Esophagus squamous epithelium (tissue), 5 donors: ENCODE data around the gene HTR1D. TPM values are rescaled to one million over a fixed set of nuclear protein-coding genes. Genes with fewer than 3 reads are reported as not detected.

Experiments
- DNase-seq: peaks from one replicate; lab custom pipeline; 2025; lab: John Stamatoyannopoulos, UW
- H3K27ac ChIP-seq, 4 donors: fragments of 200-600 bp; sonication (generic); one replicate each; pipeline ENCODE4 v1.5.1; 2016 to 2019; ENCODE audit warnings: mild to moderate bottlenecking in 1 of 4
- H3K27me3 ChIP-seq, 4 donors: fragments of 200-600 bp; sonication (generic); 1 replicate in 3 of 4; 2 replicates in 1 of 4; pipeline versions ENCODE4 v1.5.1 to v1.6.0; 2017 to 2021; ENCODE audit warnings: antibody characterized with exemption in 1 of 4
- H3K36me3 ChIP-seq, 3 donors: fragments of 200-600 bp; sonication (generic); one replicate each; pipeline ENCODE4 v1.5.1; 2016 to 2019
- H3K4me1 ChIP-seq, 3 donors: fragments of 200-600 bp; sonication (generic); one replicate each; pipeline ENCODE4 v1.5.1; 2017 to 2019
- H3K4me3 ChIP-seq, 4 donors: fragments of 200-600 bp; sonication (generic); 1 replicate in 3 of 4; 2 replicates in 1 of 4; pipeline ENCODE4 v1.5.1; 2016 to 2019; ENCODE audit warnings: mild to moderate bottlenecking in 2 of 4, moderate library complexity in 1 of 4
- H3K9me3 ChIP-seq, 3 donors: fragments of 200-600 bp; sonication (generic); one replicate each; pipeline ENCODE4 v1.5.1; 2016 to 2019
- CTCF ChIP-seq, 6 experiments: fragments of 450-650 bp in 4 of 6; fragments of 200-600 bp in 2 of 6; sonication (generic) in 2 of 6; IDR thresholded peaks; one replicate each; pipeline ENCODE4 v1.5.1; 2016 to 2019; ENCODE audit warnings: antibody characterized with exemption in 6 of 6, mild to moderate bottlenecking in 4 of 6, moderate library complexity in 4 of 6
- POLR2A ChIP-seq, 4 donors: fragments of 450-650 bp; IDR thresholded peaks; one replicate each; pipeline ENCODE4 v1.6.1; 2017; ENCODE audit warnings: antibody characterized with exemption in 4 of 4, mild to moderate bottlenecking in 4 of 4, moderate library complexity in 3 of 4
- WGBS, 2 donors: methylation state at CpG; one replicate each; pipeline ENCODE4 v1.1.5; 2018; 5-methylcytosine and 5-hydroxymethylcytosine counted together
- intact Hi-C: fragments of 100-400 bp; cut with DNase I; formaldehyde crosslinking; loops from one replicate; pipeline ENCODE4 v1.15.0; 2022
- small RNA-seq, 4 donors: library from RNA; depleted of rRNA; stranded (forward); fragments of <200 nt; gene quantifications; one replicate each; pipeline ENCODE3, GENCODE V24; 2016
- total RNA-seq, 4 donors: library from RNA; depleted of rRNA; stranded (reverse); fragments of >200 nt; gene quantifications; one replicate each; pipeline ENCODE4 v1.1.0, GENCODE V29; 2016
- donor health status: DM: yes; HTN: yes; CAD: no.

Gene HTR1D
- total RNA-seq, 4 donors from 2014 or later: not detected

GRCh38 chr1:23150125-23150524 is 67.2 kb downstream of the HTR1D start:
- no peak for DNase-seq
- H3K4me3 ChIP-seq: no peak overlapping the region
- intact Hi-C loops: no loop called here
- H3K4me1 ChIP-seq: peaks cover 0 to 32% (median 22%) of the 10 kb centered on the region in 3 donors
- TF ChIP-seq CTCF (IDR thresholded peaks at IDR 0.05) (no peak), POLR2A (IDR thresholded peaks at IDR 0.05) (no peak)
- no peak overlapping the region for H3K27ac ChIP-seq
- WGBS, 2 donors: 73 to 74% methylated on average over 2 of the region's 2 CpGs
- H3K9me3 ChIP-seq: no peaks in the 10 kb centered on the region
- peaks cover 0 to 11% (median 0%) of the 10 kb centered on the region in 3 donors for H3K36me3 ChIP-seq
- H3K27me3 ChIP-seq: no peaks in the 10 kb centered on the region

GRCh38 chr1:23149114-23149513 is 68.2 kb downstream of the HTR1D start:
- 11 to 34% methylated on average over 1 of the region's 1 CpG for WGBS, 2 donors
- Histone ChIP-seq H3K4me3 (no peak overlapping the region), H3K9me3 (no peaks in the 10 kb centered on the region), H3K27ac (peak overlapping the region in 1 of 4 donors; percentile 21), H3K27me3 (no peaks in the 10 kb centered on the region), H3K4me1 (peaks cover 0 to 32% (median 22%) of the 10 kb centered on the region in 3 donors), H3K36me3 (peaks cover 0 to 12% (median 0%) of the 10 kb centered on the region in 3 donors)
- TF ChIP-seq POLR2A (IDR thresholded peaks at IDR 0.05) (no peak), CTCF (IDR thresholded peaks at IDR 0.05) (no peak)
- intact Hi-C loops: no loop called here
- no peak for DNase-seq

GRCh38 chr1:23148084-23148483 is 69.2 kb downstream of the HTR1D start:
- H3K4me1 ChIP-seq: peaks cover 0 to 32% (median 22%) of the 10 kb centered on the region in 3 donors
- H3K36me3 ChIP-seq: peaks cover 0 to 16% (median 0%) of the 10 kb centered on the region in 3 donors
- no peaks in the 10 kb centered on the region for H3K9me3 ChIP-seq
- no peak overlapping the region for H3K27ac ChIP-seq
- TF ChIP-seq CTCF (IDR thresholded peaks at IDR 0.05): no peak
- TF ChIP-seq POLR2A (IDR thresholded peaks at IDR 0.05): no peak
- DNase-seq: no peak
- no peak overlapping the region for H3K4me3 ChIP-seq
- H3K27me3 ChIP-seq: no peaks in the 10 kb centered on the region
- intact Hi-C loops: no loop called here
- WGBS, 2 donors: 64 to 76% methylated on average over 4 of the region's 4 CpGs

Small RNA genes within 50 kb of the gene (small RNA-seq; reads per million reads assigned to genes)
- gene RNU6-135P: 0 reads per million in 4 donors
- 0 reads per million in 4 donors for gene RNU6-514P

Other genes starting within 250 kb of the HTR1D start
- gene LACTBL1, start 244.6 kb downstream of the HTR1D start, total RNA-seq: not detected
- not detected for gene TEX46, start 201.7 kb downstream of the HTR1D start, total RNA-seq
- 10 to 100 TPM; 37.8 to 64.1 (median 62.3) TPM for gene KDM1A, start 198.0 kb downstream of the HTR1D start, total RNA-seq
- gene LUZP1, start 48.6 kb downstream of the HTR1D start, total RNA-seq: 10 to 100 TPM; 16.9 to 18.7 (median 17.9) TPM
- 10 to 100 TPM; 60.9 to 90.2 (median 76.8) TPM for gene HNRNPR, start 126.8 kb upstream of the HTR1D start, total RNA-seq
- gene ZNF436, start 152.3 kb upstream of the HTR1D start, total RNA-seq: 10 to 100 TPM; 14.9 to 33.6 (median 24.8) TPM
- 10 to 100 TPM in 3 of 4 donors, 1 to 10 TPM in 1; 9.1 to 30.7 (median 25.1) TPM for gene TCEA3, start 207.2 kb upstream of the HTR1D start, total RNA-seq